Testis (tissue), 2 donors: ENCODE results near the gene CDK18.

ENCODE experiments used
- CTCF ChIP-seq, 3 experiments: fragments of 450-650 bp in 2 of 3; fragments of 200-600 bp in 1 of 3; sonication (generic) in 1 of 3; IDR thresholded peaks; one replicate each; pipeline ENCODE4 v1.5.1; 2016 to 2019; ENCODE audit warnings: antibody characterized with exemption in 3 of 3, mild to moderate bottlenecking in 2 of 3, moderate library complexity in 1 of 3
- POLR2A ChIP-seq: fragments of 450-650 bp; IDR thresholded peaks from one replicate; pipeline ENCODE4 v1.6.1; 2017; ENCODE audit warnings: antibody characterized with exemption, mild to moderate bottlenecking, moderate library complexity

DNA sequence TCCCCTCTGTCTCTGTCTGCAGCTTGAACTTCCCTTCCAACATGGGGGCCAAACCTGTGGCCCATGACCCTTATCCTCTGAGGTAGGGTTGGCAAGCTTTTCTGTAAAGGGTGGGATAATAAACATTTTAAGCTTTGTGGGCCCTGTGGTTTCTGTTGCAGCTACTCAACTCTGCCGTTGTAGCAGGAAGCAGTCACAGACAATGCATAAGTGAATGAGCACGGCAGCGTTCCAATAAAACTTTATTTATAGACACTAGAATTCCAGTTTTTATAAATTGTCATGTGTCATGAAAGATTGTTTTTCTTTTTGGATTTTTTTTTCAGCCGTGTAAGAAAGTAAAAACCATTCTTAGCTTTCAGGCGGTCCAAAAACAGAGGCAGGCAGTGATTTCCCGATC, 18.2 kb upstream of the CDK18 start:
- TF ChIP-seq POLR2A (no peak), CTCF (IDR thresholded peaks at IDR 0.05) (no peak)
